ENCODE measurements around the gene FBXO31. TPM values are rescaled to one million over a fixed set of nuclear protein-coding genes. Genes with fewer than 3 reads are reported as not detected.
A peak's percentile ranks its signal among the peaks of the same experiment; 100 is the strongest.

FBXO31 gene
- total RNA-seq, 1 experiment from 2014 or later, result 17.1 TPM

DNA sequence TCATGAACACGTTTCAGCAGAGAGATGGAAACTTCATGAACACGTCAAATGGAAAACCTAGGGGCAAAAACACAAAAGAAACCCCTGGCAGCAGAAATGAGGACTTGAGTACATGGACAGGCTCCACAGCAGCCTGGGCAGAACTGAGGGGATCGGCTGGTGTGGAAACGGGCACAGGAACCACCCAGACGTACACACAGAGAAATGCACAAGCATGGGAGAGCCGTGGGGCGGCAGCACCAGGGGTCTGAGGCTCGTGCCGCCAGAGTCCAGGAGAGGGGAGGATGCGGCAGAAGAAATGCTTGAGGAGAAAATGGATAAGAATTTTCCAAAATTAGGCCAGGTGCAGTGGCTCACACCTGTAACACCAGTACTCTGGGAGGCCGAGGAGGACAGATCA is 38.5 kb upstream of the FBXO31 start:
- no peaks in the 10 kb centered on the region for H3K9me2 ChIP-seq (replicated peaks; ENCODE audit: insufficient read depth, low read length)
- no peaks in the 10 kb centered on the region for H4K20me1 ChIP-seq (ENCODE audit: insufficient read depth, low read depth, low read length)
- no peaks in the 10 kb centered on the region for H3K79me2 ChIP-seq (ENCODE audit: low read length)
- no peaks in the 10 kb centered on the region for H3K36me3 ChIP-seq (ENCODE audit: insufficient read depth, low read length)
- no peaks in the 10 kb centered on the region for H3K27me3 ChIP-seq (ENCODE audit: low read length)
- H3K27ac ChIP-seq (ENCODE audit: low read length), result no peak overlapping the region
- no peak overlapping the region for H3K4me3 ChIP-seq (ENCODE audit: low read length)
- H3K4me2 ChIP-seq (ENCODE audit: low read depth, low read length, poor library complexity, severe bottlenecking), result no peak overlapping the region
- no peaks in the 10 kb centered on the region for H3K4me1 ChIP-seq (ENCODE audit: low read length)
- no peak overlapping the region for H2AFZ ChIP-seq (ENCODE audit: low read length)
- H3K9me3 ChIP-seq (ENCODE audit: low read length), result no peaks in the 10 kb centered on the region
- H3K9ac ChIP-seq (ENCODE audit: low read length), result no peak overlapping the region
- no peak for DNase-seq

DNA sequence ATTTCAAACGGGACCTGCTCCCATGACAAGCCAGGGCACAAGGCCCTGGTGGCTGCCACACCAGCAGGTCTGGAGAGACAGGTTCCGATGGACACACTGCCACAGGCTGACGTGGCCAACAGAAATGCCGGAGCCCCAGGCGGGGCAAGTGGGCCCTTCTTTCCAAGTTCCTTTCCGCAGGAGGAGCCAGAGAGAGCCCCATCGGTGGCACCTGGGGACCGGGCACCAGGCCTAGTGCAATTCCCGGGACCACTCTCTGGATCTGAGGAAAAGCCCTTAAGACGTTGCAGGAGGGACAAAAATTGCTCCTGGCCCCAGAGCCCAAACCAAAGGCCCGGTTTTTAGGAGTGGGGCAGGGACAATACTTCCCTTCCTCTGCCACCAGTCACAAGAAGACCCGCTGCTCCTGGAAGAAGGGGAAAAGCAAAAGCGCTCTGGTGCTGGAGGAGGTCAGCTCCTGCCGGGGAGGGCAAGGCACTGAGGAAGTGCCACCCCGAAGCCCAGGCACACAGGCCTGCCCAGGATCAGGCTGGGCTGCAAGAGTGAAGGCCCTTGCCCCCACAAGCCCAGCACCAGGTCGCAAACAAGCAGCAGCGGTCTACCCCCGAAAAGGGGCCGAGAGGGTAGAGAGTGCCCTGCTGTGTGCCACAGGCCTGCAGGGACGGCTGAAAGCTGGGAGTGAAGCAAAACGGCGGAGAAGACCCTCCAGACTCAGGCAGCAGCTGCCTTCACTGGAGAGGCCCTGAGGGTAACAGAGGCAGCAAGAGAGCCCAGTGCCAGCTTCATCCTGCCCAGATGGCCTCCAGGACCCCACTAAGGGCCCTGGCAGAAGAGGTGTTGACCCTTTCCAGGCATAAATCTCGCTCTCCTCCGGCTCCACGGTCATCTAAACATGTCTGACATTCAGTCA is 37.7 kb upstream of the FBXO31 start:
- no peak overlapping the region for H3K4me3 ChIP-seq (ENCODE audit: low read length)
- H3K27ac ChIP-seq (ENCODE audit: low read length), result no peak overlapping the region
- H3K79me2 ChIP-seq (ENCODE audit: low read length), result no peaks in the 10 kb centered on the region
- no peaks in the 10 kb centered on the region for H4K20me1 ChIP-seq (ENCODE audit: insufficient read depth, low read depth, low read length)
- no peaks in the 10 kb centered on the region for H3K4me1 ChIP-seq (ENCODE audit: low read length)
- H3K9ac ChIP-seq (ENCODE audit: low read length), result no peak overlapping the region
- no peak overlapping the region for H2AFZ ChIP-seq (ENCODE audit: low read length)
- H3K4me2 ChIP-seq (ENCODE audit: low read depth, low read length, poor library complexity, severe bottlenecking), result no peak overlapping the region
- no peaks in the 10 kb centered on the region for H3K9me3 ChIP-seq (ENCODE audit: low read length)
- no peaks in the 10 kb centered on the region for H3K27me3 ChIP-seq (ENCODE audit: low read length)
- DNase-seq, result no peak
- H3K36me3 ChIP-seq (ENCODE audit: insufficient read depth, low read length), result no peaks in the 10 kb centered on the region
- H3K9me2 ChIP-seq (replicated peaks; ENCODE audit: insufficient read depth, low read length), result no peaks in the 10 kb centered on the region

DNA sequence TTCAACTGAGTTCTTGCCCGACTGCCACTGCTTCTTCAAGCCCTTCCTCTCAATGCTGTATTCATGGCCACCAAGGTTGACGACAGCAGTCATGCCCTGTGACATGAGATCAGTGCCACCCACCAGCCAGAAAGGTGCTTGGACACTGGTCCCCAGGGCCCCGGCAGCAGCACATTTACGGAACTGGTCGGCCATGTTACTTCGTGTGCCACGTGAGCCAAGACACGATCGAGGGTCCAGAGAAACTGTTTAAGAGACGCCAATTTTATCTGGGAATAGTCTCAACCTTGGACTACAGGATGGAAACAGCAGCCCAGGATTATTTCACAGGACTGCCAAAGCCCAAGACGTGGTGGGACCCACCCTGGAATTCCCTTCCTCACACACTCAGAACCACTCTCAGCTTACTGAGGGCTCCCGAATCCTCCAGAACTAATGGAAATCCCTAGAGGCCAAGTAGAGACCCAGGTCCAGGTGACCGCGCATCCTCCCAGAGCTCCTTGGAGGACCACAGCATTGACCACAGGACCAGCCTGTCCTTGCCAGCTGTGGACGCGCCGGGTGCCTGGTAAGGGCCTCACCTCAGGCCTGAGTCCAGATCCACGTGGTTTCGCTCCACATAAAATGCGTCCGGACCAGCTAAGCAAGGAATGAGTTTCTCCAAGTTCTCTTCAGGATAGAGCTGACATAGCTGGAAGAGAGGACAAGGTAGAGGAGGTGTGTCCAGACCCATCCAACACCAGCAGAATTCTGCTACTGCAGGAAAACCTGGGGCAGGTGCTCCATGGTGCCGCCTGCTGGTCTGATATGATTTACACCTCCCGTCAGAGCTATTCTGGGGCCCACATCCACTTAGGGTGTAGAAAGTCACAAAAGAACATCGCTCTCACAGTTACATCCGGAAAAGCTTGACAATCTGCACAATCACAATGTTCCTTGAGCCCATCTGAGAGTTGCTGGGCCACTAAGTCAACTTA is 36.7 kb upstream of the FBXO31 start:
- Histone ChIP-seq H3K9me2 (replicated peaks; ENCODE audit: insufficient read depth, low read length) (no peaks in the 10 kb centered on the region), H3K4me2 (ENCODE audit: low read depth, low read length, poor library complexity, severe bottlenecking) (no peak overlapping the region), H3K36me3 (ENCODE audit: insufficient read depth, low read length) (no peaks in the 10 kb centered on the region), H3K9me3 (ENCODE audit: low read length) (no peaks in the 10 kb centered on the region), H3K79me2 (ENCODE audit: low read length) (no peaks in the 10 kb centered on the region), H3K4me1 (ENCODE audit: low read length) (no peaks in the 10 kb centered on the region), H3K9ac (ENCODE audit: low read length) (no peak overlapping the region), H3K27ac (ENCODE audit: low read length) (no peak overlapping the region), H4K20me1 (ENCODE audit: insufficient read depth, low read depth, low read length) (no peaks in the 10 kb centered on the region), H2AFZ (ENCODE audit: low read length) (no peak overlapping the region), H3K4me3 (ENCODE audit: low read length) (no peak overlapping the region), H3K27me3 (ENCODE audit: low read length) (no peaks in the 10 kb centered on the region)
- peak; percentile 69 for DNase-seq

DNA sequence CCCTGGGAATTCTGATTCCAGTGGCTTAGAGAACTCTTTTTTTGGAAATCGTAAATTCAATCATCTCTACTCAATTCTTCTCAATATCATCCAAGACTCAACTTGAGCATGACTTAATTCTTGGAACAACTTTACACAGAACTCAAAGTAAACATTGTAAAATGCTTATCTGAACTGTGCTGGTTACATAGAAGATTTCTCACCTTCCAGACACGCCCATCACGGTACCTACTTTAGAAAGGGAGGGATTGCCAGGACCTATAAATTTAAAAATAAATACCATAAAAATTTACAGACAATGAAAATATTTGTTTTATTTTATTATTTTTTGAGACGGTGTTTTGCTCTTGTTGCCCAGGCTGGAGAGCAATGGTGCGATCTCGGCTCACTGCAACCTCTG is 35.1 kb upstream of the FBXO31 start:
- no peak overlapping the region for H3K4me3 ChIP-seq (ENCODE audit: low read length)
- no peaks in the 10 kb centered on the region for H3K79me2 ChIP-seq (ENCODE audit: low read length)
- H3K9me2 ChIP-seq (replicated peaks; ENCODE audit: insufficient read depth, low read length), result no peaks in the 10 kb centered on the region
- no peak overlapping the region for H3K4me2 ChIP-seq (ENCODE audit: low read depth, low read length, poor library complexity, severe bottlenecking)
- H3K9ac ChIP-seq (ENCODE audit: low read length), result no peak overlapping the region
- H3K27ac ChIP-seq (ENCODE audit: low read length), result no peak overlapping the region
- no peaks in the 10 kb centered on the region for H3K27me3 ChIP-seq (ENCODE audit: low read length)
- no peaks in the 10 kb centered on the region for H4K20me1 ChIP-seq (ENCODE audit: insufficient read depth, low read depth, low read length)
- H3K9me3 ChIP-seq (ENCODE audit: low read length), result no peaks in the 10 kb centered on the region
- DNase-seq, result no peak
- H2AFZ ChIP-seq (ENCODE audit: low read length), result no peak overlapping the region
- no peaks in the 10 kb centered on the region for H3K36me3 ChIP-seq (ENCODE audit: insufficient read depth, low read length)
- no peaks in the 10 kb centered on the region for H3K4me1 ChIP-seq (ENCODE audit: low read length)

DNA sequence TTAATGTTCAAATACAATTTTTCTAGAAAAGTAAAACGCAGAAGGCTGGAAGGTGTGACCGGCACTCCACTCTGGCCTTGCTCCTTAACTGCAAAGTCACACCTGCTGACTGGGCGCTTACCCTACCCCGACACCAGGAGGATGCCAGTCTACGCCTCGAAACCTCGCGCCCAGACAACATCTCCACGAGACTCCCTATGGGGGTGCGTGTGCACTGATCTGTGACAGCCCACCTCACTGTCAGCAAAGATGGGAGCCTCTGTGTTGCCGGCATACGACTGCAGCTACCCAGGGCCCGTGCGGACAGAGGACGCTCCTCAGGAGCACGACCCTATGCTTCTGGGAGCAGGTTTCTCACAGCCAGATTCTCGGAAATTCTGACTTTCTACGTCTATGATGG is 34.6 kb upstream of the FBXO31 start:
- no peaks in the 10 kb centered on the region for H3K27me3 ChIP-seq (ENCODE audit: low read length)
- H2AFZ ChIP-seq (ENCODE audit: low read length), result no peak overlapping the region
- no peaks in the 10 kb centered on the region for H3K36me3 ChIP-seq (ENCODE audit: insufficient read depth, low read length)
- H3K9me3 ChIP-seq (ENCODE audit: low read length), result no peaks in the 10 kb centered on the region
- no peak overlapping the region for H3K4me2 ChIP-seq (ENCODE audit: low read depth, low read length, poor library complexity, severe bottlenecking)
- H3K79me2 ChIP-seq (ENCODE audit: low read length), result no peaks in the 10 kb centered on the region
- H3K9ac ChIP-seq (ENCODE audit: low read length), result no peak overlapping the region
- H3K9me2 ChIP-seq (replicated peaks; ENCODE audit: insufficient read depth, low read length), result no peaks in the 10 kb centered on the region
- H4K20me1 ChIP-seq (ENCODE audit: insufficient read depth, low read depth, low read length), result no peaks in the 10 kb centered on the region
- DNase-seq, result no peak
- H3K27ac ChIP-seq (ENCODE audit: low read length), result no peak overlapping the region
- no peak overlapping the region for H3K4me3 ChIP-seq (ENCODE audit: low read length)
- no peaks in the 10 kb centered on the region for H3K4me1 ChIP-seq (ENCODE audit: low read length)

DNA sequence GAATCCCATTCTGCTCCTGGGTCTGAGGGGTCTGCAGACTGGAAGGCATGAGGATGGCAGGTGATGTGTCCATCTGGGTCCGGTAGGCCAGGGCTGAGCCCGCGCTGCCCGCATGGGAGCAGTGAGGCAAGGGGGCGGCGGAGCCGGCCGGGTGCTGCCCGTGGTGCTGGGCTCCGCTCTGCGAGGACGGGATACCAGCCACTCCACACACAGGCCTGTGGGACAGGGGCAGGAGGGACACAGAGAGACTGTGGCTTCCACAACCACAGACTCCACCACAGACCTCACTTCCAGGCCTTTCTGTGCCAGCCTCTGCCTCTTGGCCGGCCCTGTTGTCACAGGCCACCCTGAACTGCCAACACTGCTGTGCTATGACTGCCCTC is 33.9 kb upstream of the FBXO31 start:
- Histone ChIP-seq H3K9me3 (ENCODE audit: low read length) (no peaks in the 10 kb centered on the region), H3K4me1 (ENCODE audit: low read length) (no peaks in the 10 kb centered on the region), H3K4me3 (ENCODE audit: low read length) (no peak overlapping the region), H4K20me1 (ENCODE audit: insufficient read depth, low read depth, low read length) (no peaks in the 10 kb centered on the region), H3K27me3 (ENCODE audit: low read length) (no peaks in the 10 kb centered on the region), H3K9me2 (replicated peaks; ENCODE audit: insufficient read depth, low read length) (no peaks in the 10 kb centered on the region), H3K9ac (ENCODE audit: low read length) (no peak overlapping the region), H3K36me3 (ENCODE audit: insufficient read depth, low read length) (no peaks in the 10 kb centered on the region), H3K4me2 (ENCODE audit: low read depth, low read length, poor library complexity, severe bottlenecking) (no peak overlapping the region), H2AFZ (ENCODE audit: low read length) (no peak overlapping the region), H3K27ac (ENCODE audit: low read length) (no peak overlapping the region), H3K79me2 (ENCODE audit: low read length) (no peaks in the 10 kb centered on the region)
- no peak for DNase-seq

DNA sequence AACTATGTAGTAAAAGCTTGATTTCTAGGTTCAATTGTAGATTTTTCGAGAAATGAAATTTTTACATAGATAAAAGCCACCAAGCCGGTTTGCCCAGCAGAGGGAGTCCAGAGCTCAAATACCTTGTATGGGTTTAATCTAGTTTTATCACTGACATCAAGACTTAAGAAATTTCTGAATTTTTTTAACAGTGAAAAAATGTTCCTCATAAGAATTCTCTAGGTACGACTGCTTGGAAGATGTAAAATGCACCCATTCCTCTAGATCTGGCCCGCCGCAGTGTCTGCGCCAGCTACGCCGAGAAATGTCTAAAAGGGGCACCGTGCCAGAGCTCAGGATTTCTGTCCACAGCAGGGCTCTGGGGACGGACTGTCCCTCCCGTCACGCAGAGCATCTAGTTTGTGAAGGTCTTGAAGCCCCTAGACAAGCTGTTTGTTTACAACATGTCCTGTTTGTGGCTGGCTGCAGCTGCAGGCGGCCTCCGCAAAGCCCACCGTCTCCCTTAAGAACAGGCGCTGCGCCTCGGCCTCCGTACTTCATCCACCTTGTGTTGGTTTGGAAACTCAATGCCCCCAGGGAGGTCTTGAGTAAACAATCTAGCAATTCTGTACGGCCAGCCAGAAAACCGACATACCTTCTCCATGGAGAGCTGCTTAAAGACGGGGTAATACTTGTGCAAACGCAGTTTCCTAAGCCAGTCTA is 33.4 kb upstream of the FBXO31 start:
- no peaks in the 10 kb centered on the region for H3K36me3 ChIP-seq (ENCODE audit: insufficient read depth, low read length)
- no peak overlapping the region for H2AFZ ChIP-seq (ENCODE audit: low read length)
- H3K4me3 ChIP-seq (ENCODE audit: low read length), result no peak overlapping the region
- H3K9me2 ChIP-seq (replicated peaks; ENCODE audit: insufficient read depth, low read length), result no peaks in the 10 kb centered on the region
- H3K9ac ChIP-seq (ENCODE audit: low read length), result no peak overlapping the region
- no peaks in the 10 kb centered on the region for H3K27me3 ChIP-seq (ENCODE audit: low read length)
- peak; percentile 67 for DNase-seq
- H3K4me1 ChIP-seq (ENCODE audit: low read length), result no peaks in the 10 kb centered on the region
- H3K27ac ChIP-seq (ENCODE audit: low read length), result no peak overlapping the region
- no peaks in the 10 kb centered on the region for H3K9me3 ChIP-seq (ENCODE audit: low read length)
- no peak overlapping the region for H3K4me2 ChIP-seq (ENCODE audit: low read depth, low read length, poor library complexity, severe bottlenecking)
- H3K79me2 ChIP-seq (ENCODE audit: low read length), result no peaks in the 10 kb centered on the region
- no peaks in the 10 kb centered on the region for H4K20me1 ChIP-seq (ENCODE audit: insufficient read depth, low read depth, low read length)

DNA sequence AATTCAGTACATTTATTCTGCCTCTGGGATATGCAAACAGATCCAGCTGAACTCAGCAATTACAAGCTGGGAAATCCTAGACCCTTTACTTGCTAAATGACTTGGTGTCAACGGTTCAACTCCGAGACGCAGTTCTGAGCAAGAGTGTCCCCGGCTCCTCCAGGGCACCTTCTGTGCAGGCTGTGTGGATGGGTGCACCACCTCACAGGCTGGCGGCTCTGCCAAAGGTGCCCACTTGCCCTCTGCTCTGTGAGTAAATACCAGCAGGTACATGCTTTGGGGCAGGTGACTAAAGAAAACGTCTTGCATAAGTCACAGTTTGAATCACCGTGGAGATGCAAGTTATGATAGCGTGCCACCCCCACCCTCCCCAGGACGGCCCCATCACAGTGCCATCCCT is 31.9 kb upstream of the FBXO31 start:
- Histone ChIP-seq H3K9me3 (ENCODE audit: low read length) (no peaks in the 10 kb centered on the region), H3K4me2 (ENCODE audit: low read depth, low read length, poor library complexity, severe bottlenecking) (no peak overlapping the region), H3K27me3 (ENCODE audit: low read length) (no peaks in the 10 kb centered on the region), H3K79me2 (ENCODE audit: low read length) (no peaks in the 10 kb centered on the region), H3K27ac (ENCODE audit: low read length) (no peak overlapping the region), H4K20me1 (ENCODE audit: insufficient read depth, low read depth, low read length) (no peaks in the 10 kb centered on the region), H3K9ac (ENCODE audit: low read length) (no peak overlapping the region), H3K9me2 (replicated peaks; ENCODE audit: insufficient read depth, low read length) (no peaks in the 10 kb centered on the region), H3K4me1 (ENCODE audit: low read length) (no peaks in the 10 kb centered on the region), H3K4me3 (ENCODE audit: low read length) (no peak overlapping the region), H3K36me3 (ENCODE audit: insufficient read depth, low read length) (no peaks in the 10 kb centered on the region), H2AFZ (ENCODE audit: low read length) (no peak overlapping the region)
- DNase-seq, result no peak

Data from Karpas-422 (cell line).